ENCODE data around the gene BANP. TPM values are rescaled to one million over a fixed set of nuclear protein-coding genes. Genes with fewer than 3 reads are reported as not detected.
"Not testable (repeated sequence)": the region's sequence is repeated elsewhere in the genome, so short reads cannot be mapped to it uniquely, and the experiment has no call there.

Gene BANP
- total RNA-seq, 1 donor from 2014 or later, result 53.9 TPM

DNA sequence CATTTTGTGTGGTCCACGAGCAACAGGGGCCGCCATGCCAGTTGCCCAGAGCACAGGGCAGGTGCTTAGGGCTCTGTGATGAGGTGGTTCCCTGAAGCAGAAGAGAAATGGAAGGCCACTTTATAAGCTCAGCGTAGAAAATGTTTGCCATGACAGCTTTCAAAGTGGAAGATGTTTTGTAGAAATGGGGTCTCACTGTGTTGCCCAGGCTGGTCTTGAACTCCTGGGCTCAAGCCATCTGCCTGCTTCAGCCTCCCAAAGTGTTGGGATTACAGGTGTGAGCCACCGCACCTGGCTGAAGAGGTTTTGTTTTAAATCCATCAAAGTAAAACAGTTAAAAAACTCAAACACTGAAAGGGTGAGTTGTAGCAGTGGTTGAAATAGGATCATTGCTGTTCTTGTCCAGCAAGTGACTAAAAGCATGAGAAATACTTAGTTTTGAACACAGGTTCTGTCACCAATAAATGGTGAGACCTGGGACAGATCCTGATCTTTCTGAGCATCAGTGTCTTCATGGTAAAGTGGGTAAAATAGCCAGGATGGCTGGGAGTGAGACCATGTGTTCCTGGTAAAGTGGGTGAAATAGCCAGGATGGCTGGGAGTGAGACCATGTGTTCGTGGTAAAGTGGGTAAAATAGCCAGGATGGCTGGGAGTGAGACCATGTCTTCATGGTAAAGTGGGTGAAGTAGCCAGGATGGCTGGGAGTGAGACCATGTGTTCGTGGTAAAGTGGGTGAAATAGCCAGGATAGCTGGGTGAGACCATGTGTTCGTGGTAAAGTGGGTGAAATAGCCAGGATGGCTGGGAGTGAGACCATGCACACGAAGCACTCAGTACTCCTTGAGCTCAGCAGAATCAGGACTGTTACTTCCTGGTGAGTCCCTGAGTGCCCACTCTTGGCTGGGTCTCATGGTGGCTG is 46.0 kb downstream of the BANP start:
- Mint-ChIP-seq H3K36me3 (ENCODE audit: insufficient read depth) (peaks cover 11% of the 10 kb centered on the region), H3K4me1 (ENCODE audit: low read depth) (no peaks in the 10 kb centered on the region), H3K27me3 (no peaks in the 10 kb centered on the region), H3K4me3 (ENCODE audit: low read depth) (no peak overlapping the region), H3K9me3 (ENCODE audit: low read depth) (no peaks in the 10 kb centered on the region), H3K27ac (no peak overlapping the region)
- TF ChIP-seq, protein P1, sequence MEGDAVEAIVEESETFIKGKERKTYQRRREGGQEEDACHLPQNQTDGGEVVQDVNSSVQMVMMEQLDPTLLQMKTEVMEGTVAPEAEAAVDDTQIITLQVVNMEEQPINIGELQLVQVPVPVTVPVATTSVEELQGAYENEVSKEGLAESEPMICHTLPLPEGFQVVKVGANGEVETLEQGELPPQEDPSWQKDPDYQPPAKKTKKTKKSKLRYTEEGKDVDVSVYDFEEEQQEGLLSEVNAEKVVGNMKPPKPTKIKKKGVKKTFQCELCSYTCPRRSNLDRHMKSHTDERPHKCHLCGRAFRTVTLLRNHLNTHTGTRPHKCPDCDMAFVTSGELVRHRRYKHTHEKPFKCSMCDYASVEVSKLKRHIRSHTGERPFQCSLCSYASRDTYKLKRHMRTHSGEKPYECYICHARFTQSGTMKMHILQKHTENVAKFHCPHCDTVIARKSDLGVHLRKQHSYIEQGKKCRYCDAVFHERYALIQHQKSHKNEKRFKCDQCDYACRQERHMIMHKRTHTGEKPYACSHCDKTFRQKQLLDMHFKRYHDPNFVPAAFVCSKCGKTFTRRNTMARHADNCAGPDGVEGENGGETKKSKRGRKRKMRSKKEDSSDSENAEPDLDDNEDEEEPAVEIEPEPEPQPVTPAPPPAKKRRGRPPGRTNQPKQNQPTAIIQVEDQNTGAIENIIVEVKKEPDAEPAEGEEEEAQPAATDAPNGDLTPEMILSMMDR (IDR thresholded peaks at IDR 0.05; ENCODE audit: unreplicated experiment), result no peak
- DNase-seq (ENCODE audit: low spot score, unreplicated experiment), result no peak

DNA sequence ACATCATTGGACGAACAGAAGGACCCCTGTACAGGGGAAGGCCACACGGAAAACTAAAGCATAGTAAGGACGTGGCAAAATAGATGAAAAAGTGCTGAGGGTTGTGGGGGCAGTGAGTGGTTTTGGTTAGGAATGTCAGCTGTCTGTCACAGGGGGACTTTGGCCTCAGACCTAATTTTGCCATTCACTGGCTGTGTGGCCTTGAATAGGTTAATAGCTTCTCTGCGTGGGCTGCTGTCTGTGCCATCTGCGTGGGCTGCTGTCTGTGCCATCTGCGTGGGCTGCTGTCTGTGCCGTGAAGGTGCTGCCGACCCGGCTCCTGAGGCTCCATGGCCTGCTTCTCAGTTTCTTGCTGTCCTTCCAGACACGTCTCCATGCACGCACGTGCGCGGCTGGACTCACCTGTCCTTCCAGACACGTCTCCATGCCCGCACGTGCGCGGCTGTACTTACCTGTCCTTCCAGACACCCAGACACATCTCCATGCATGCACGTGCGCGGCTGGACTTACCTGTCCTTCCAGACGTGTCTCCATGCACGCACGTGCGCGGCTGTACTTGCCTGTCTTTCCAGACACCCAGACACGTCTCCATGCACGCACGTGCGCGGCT is 47.1 kb downstream of the BANP start:
- DNase-seq (ENCODE audit: low spot score, unreplicated experiment); H3K4me3 Mint-ChIP-seq (ENCODE audit: low read depth); H3K9me3 Mint-ChIP-seq (ENCODE audit: low read depth); H3K27ac Mint-ChIP-seq; H3K27me3 Mint-ChIP-seq; H3K4me1 Mint-ChIP-seq (ENCODE audit: low read depth): not testable (repeated sequence)
- H3K36me3 Mint-ChIP-seq (ENCODE audit: insufficient read depth), result peaks cover 11% of the 10 kb centered on the region

DNA sequence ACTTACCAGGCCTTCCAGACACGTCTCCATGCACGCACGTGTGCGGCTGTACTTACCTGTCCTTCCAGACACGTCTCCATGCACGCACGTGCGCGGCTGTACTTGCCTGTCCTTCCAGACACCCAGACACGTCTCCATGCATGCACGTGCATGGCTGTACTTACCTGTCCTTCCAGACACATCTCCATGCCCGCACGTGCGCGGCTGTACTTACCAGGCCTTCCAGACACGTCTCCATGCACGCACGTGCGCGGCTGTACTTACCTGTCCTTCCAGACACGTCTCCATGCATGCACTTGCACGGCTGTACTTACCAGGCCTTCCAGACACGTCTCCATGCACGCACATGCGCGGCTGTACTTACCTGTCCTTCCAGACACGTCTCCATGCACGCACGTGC is 47.8 kb downstream of the BANP start:
- H3K36me3 Mint-ChIP-seq (ENCODE audit: insufficient read depth), result peaks cover 11% of the 10 kb centered on the region
- not testable (repeated sequence) for H3K9me3 Mint-ChIP-seq (ENCODE audit: low read depth); H3K27ac Mint-ChIP-seq; H3K4me1 Mint-ChIP-seq (ENCODE audit: low read depth); H3K27me3 Mint-ChIP-seq; H3K4me3 Mint-ChIP-seq (ENCODE audit: low read depth); DNase-seq (ENCODE audit: low spot score, unreplicated experiment)

DNA sequence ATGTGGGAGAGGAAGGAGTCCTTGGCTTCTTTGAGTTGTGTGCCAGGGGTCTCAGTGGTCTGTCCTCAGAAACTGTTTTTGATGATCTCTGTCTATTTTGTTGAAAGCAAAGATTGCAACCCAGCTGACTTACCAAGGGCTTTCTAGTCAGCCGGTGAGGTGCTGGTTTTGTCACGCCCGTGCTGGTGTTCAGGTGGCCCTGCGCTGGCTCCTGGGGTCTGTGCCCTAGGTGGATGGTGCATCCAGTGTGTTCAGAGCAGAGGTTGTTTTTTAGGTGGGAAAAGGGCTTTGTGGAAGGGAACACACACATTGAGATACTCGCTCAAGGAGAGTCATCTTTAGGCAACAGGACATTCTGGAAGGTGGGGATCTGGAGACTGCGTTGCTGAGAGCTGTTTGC is 51.0 kb downstream of the BANP start:
- H3K4me1 Mint-ChIP-seq (ENCODE audit: low read depth), result no peaks in the 10 kb centered on the region
- no peak overlapping the region for H3K27ac Mint-ChIP-seq
- peaks cover 19% of the 10 kb centered on the region for H3K36me3 Mint-ChIP-seq (ENCODE audit: insufficient read depth)

DNA sequence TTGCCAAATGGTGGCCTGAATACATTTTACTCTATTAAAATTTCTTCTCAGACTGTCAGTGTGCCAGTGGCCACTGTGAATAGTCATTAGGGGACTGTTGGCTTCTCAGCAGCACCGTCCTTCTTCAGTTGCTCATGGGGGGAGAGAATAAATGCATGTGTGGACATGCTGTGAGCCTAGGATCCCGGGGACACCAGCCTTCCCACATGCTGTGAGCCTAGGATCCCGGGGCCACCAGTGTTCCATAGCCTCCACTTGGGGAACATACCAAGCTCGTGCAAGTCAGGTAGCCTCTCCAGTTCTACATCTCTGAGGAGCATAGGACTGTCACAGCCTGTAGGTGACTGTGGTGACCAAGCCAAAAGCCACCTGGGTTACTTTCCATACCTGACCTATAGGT is 51.5 kb downstream of the BANP start:
- TF ChIP-seq, protein P1 (IDR thresholded peaks at IDR 0.05; ENCODE audit: unreplicated experiment), result no peak
- DNase-seq (ENCODE audit: low spot score, unreplicated experiment), result no peak
- Mint-ChIP-seq H3K4me3 (ENCODE audit: low read depth) (no peak overlapping the region), H3K27me3 (no peaks in the 10 kb centered on the region), H3K36me3 (ENCODE audit: insufficient read depth) (peaks cover 20% of the 10 kb centered on the region), H3K4me1 (ENCODE audit: low read depth) (no peaks in the 10 kb centered on the region), H3K27ac (no peak overlapping the region), H3K9me3 (ENCODE audit: low read depth) (no peaks in the 10 kb centered on the region)

More for the DNA sequence above, 51.0 kb downstream of the BANP start:
- Mint-ChIP-seq H3K9me3 (ENCODE audit: low read depth) (no peaks in the 10 kb centered on the region), H3K4me3 (ENCODE audit: low read depth) (no peak overlapping the region), H3K27me3 (no peaks in the 10 kb centered on the region)
- DNase-seq (ENCODE audit: low spot score, unreplicated experiment), result no peak
- TF ChIP-seq, protein P1 (IDR thresholded peaks at IDR 0.05; ENCODE audit: unreplicated experiment), result no peak

DNA sequence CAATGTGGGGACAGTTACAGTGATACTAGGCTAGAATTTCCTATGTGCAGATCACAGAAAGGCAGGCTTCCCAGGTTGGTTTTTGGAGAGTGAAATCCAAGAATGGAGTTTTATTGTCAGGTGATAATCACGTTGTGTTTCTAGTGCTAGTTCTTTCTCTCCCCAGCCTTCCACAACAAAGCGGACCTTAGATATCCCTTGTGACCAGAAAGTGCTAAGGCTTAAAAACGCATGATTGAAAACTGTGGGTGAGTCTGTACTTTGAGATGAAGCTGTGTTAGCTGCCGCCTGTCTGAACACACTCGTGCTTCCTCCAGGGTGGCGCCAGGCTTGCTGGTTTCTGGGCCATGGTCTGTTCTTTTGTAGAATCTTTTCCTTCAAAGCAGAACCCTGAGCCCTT is 52.1 kb downstream of the BANP start:
- Mint-ChIP-seq H3K36me3 (ENCODE audit: insufficient read depth) (peaks cover 22% of the 10 kb centered on the region), H3K27ac (no peak overlapping the region), H3K4me1 (ENCODE audit: low read depth) (no peaks in the 10 kb centered on the region), H3K27me3 (no peaks in the 10 kb centered on the region), H3K4me3 (ENCODE audit: low read depth) (no peak overlapping the region), H3K9me3 (ENCODE audit: low read depth) (no peaks in the 10 kb centered on the region)
- TF ChIP-seq, protein P1 (IDR thresholded peaks at IDR 0.05; ENCODE audit: unreplicated experiment), result no peak
- DNase-seq (ENCODE audit: low spot score, unreplicated experiment), result no peak

Data from progenitor cell of endocrine pancreas (in vitro differentiated cells).